Stimulated activated CD4-positive, alpha-beta T cell treated with anti-CD3 and anti-CD28 coated beads, Interleukin-12 subunit alpha, Interleukin-12 subunit beta, amount 100 ng/mL, for 4 hours (primary cell): ENCODE results near the gene LMX1A.

ENCODE experiments used
- DNase-seq: peaks from one replicate; pipeline ENCODE4 v3.0.0-alpha.2; 2020

The LMX1A gene

DNA sequence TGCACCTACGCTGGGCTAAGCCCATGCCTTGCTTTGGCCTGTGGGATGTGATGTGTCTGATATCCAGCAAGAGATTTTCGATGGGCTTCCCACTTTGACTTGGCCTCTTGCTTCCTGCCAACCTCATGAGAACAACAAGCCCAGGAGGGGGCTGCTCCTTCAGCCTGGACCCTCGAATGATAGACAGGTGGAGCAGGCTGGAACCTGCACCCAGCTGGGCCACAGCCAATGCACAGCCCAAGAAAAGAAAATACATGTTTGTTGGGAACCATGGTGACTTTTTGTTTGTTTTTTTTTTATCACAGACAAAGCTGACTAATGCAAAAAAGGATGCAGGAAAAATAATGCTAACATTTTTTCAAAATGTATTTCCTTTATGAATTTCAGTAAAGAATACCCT is 144.3 kb downstream of the LMX1A start:
- DNase-seq, result no peak

GRCh38 chr1:165207853-165208515 is 148.5 kb downstream of the LMX1A start:
- DNase-seq, result no peak

DNA sequence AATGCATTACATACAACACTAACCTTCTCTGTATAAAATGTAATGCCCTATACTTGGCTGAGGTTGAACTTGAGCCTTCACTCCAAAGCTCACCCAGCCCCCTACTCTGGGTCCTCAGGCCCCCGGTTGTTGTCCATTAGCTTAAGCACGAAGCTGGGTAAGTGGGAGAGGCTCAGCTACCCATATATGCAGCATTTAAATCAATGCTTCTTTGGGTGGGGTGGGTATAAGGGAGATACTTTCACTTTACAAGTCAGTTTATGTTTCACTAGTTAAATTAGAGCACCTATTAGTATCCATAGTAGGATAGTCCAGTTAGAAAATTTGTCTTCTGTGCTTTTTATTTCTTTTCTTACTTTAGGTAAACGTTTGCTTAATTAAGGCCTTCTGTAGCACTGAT is 151.4 kb downstream of the LMX1A start:
- no peak for DNase-seq

DNA sequence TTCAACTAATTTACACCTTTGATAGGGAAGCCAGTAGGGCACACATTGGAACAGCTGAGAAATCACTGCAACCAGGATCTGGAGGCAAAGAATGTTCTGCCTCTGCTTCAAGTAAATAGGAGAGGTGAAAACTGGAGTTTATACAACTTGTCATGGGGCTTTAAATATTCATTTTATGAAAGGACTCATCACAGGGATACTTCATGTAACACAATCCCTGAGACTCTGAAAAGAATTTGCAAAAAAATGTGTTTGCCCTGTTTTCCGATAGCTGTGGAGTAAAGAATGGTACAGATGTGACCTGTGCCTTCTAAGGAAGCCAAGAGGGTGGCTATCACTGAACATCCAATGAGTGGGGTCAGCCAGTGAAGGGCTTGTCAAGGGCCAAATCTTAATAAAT is 152.0 kb downstream of the LMX1A start:
- DNase-seq, result no peak

GRCh38 chr1:165191087-165191486 is 165.4 kb downstream of the LMX1A start:
- no peak for DNase-seq

- no peak for DNase-seq
Measured at GRCh38 chr1:165189913-165190312, 166.6 kb downstream of the LMX1A start.

DNA sequence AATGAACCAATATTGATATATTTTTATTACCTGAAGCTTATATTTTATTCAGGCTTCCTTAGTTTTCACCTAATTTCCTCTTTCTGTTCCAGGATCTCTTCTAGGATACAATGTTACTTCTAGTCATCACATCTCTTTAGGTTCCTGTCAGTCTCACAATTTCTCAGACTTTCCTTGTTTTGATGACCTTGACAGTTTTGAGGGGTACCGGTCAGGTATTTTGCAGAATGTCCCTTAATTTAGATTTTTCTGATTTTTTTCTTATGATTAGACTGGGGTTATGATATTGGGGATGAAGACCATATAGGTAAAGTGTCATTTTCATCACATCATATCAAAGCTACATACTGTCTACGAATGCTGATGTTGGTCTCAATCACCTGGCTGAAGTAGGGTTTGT is 167.5 kb downstream of the LMX1A start:
- no peak for DNase-seq

DNA sequence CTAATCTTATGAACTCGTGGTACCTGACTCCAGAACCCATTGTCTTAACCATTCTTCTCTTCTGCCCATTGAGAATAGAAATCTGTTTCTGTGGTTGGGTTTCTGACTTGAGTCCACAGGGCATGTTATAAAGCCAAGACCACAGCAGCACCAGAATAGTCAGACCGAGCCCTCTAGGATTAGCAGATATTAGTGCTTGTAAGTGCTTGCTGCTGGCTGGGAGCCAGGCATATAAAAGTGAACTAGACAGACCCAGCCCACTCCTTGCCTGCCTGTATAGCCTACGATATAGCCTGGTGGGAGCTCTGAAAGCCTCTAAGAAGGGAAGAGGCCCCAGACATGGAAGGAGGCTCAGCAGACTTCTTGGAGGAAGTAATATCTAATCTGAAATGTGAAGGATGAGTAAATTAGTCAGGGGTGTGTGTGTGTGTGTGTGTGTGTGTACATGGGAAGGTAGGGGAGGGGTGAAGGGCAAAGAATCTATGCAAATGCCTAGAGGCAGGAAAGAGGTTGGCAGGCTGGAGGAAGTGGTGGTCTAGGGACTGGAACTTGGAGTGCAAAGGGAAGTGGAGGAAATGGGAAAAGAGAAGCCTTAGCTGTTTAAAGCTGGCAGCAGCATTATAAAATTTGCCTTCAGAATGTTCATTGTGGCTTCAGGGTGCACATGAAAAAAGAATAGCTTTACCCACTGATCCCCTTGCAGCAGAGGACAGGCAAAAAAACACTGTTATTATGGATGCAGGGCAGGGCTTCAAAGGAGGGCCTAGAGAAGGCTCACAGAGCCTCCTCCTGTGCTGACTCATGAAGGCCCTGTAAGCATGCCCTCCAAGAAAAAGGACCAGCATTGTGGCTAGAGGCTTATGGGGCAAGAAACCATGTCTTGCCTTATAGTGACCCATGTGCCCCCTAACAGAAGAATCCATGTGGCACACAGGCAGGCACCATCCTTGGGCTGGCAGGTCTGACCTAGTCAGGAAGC is 169.2 kb downstream of the LMX1A start:
- no peak for DNase-seq

GRCh38 chr1:165185161-165185889 is 171.2 kb downstream of the LMX1A start:
- DNase-seq, result no peak

- no peak for DNase-seq
Measured at GRCh38 chr1:165182975-165183374, 173.5 kb downstream of the LMX1A start.

GRCh38 chr1:165179306-165179705 is 177.2 kb downstream of the LMX1A start:
- DNase-seq, result no peak

DNA sequence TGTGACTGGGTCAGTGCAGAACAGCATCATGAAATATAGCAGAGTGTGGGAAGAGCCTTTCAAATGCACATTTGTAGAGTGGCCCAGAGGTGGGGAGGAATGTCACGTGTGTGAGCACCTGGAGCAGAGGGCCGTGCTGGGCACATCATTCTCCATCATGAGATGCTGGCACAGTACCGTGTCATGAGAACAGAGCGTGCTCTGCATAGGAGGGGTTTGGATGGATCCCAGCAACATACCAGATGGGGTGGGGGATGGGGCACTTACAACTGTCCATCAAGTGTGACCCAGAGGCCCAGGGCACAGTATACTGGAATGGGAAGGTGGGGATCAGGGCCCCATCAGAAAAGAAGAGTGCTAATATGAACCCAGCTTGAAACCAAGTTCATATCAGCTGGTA is 182.0 kb downstream of the LMX1A start:
- no peak for DNase-seq

DNA sequence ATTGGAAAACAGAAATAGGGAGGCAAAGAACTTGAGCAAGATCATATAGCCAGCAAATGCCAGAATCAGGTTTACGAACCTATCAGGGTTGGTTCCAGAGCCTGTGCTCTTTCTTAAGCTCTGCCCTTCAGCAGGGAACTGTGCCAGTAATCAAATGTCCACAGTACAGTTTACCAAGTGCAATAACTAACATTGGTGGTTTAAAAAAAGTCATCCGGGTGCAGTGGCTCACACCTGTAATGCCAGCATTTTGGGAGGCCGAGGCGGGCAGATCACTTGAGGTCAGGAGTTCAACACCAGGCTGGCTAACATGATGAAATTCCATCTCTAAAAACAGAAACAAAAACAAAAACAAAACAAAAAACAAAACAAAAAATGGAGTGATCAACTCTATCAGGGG is 182.7 kb downstream of the LMX1A start:
- no peak for DNase-seq

GRCh38 chr1:165173409-165173808 is 183.1 kb downstream of the LMX1A start:
- no peak for DNase-seq

DNA sequence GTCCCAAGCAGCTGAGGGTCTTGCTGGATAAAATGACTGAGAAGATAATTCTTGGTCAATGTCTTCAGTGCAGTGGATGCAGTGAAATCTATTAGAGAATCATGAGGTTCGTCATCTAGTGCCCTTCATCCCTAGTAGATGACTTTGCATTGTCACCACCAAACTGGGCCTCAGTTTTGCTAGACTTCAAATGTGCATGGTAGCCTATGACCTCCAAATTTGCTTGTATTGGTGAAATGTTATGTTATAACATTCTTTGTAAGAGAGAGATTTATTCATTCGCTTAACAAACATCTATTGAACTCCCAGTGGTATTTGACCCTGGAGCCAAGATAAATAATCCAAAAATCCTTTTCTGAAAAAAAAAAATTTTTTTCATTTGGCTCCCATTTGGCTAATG is 183.8 kb downstream of the LMX1A start:
- DNase-seq, result no peak

DNA sequence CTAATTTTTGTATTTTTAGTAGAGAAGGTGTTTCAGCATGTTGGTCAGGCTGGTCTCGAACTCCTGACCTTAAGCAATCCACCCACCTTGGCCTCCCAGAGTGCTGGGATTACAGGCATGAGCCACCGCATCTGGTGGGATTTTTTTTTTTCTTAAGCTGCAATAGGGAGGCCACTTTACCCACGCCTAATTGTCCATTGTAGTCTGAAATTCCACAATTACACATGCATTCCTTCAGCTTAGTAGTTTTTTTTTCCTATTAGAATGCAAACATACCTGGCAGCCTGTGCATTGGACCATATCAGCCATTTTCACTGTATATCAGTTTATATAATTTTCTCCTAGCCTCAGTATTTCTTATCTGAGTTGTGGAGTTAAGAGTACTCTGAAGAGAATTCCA is 186.8 kb downstream of the LMX1A start:
- no peak for DNase-seq

DNA sequence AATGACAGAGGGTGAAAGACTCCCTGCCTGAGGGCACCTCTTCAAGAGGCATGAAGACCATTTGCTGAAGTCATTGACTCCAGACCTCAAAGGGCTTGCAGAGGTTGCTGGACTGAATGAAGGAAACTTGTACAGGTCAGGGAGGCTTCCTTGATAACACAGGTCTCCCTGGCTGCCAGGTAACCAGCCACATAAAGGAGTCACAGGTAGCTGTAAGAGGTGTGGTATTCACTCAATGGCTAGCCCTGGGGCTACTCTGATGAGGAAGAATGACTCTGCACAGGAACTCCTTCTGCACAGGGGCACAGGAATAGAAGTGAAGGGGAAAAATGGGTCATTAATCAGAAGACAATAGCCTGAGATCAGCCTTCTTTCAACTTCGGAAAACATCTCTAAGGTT is 187.5 kb downstream of the LMX1A start:
- no peak for DNase-seq

- DNase-seq, result no peak
Measured at GRCh38 chr1:165168467-165168866, 188.0 kb downstream of the LMX1A start.

GRCh38 chr1:165162671-165163241 is 193.8 kb downstream of the LMX1A start:
- no peak for DNase-seq

GRCh38 chr1:165161130-165161529 is 195.4 kb downstream of the LMX1A start:
- no peak for DNase-seq

- no peak for DNase-seq
Measured at GRCh38 chr1:165153182-165153581, 203.3 kb downstream of the LMX1A start.

- no peak for DNase-seq
Measured at GRCh38 chr1:165152727-165153126, 203.8 kb downstream of the LMX1A start.

GRCh38 chr1:165152109-165152508 is 204.4 kb downstream of the LMX1A start:
- no peak for DNase-seq
